Raji (cell line): ENCODE results near the gene CTXND1.

ENCODE experiments used
- POLR2A ChIP-seq: IDR thresholded peaks from 2 replicates; pipeline ENCODE4 v1.6.1; 2011; ENCODE audit warnings: low read depth, low read length, control low read depth; ENCODE audit not compliant: insufficient read depth

Gene CTXND1

DNA sequence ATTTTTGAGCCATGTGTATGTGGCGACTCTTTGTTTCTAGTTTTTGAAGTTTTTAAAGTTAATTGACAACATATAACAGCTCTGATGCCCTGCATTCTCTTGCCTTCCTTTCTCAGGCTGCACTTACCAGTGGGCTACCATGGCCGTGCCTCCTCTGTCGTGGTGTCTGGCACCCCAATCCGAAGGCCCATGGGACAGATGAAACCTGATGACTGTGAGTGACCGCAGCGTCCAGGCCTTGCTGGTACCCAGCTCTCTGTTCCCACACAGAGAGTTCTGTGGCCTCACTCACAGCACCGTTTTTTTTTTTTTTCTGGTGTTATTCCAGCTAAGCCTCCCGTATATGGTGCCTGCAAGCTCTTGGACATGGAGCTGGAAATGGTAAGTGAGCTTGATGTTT, 84.1 kb downstream of the CTXND1 start:
- TF ChIP-seq POLR2A, result no peak

DNA sequence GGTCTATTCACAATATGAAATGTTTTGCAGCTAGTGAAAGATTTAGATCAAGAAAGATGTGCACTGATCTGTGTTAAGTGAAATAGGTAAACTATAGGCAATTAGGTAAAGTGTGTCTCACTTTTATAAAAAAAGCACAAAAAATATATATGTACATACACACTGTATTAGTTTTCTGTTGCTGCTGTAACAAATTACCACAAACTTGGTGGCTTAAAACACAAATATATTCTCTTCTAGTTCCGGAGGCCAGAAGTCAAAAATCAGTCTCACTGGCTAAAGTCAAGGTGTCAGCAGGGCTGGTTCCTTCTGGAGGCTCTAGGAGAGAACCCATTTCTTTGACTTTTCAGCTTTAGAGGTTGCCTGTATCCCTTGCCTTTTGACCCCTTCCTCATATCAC, 88.1 kb downstream of the CTXND1 start:
- TF ChIP-seq POLR2A, result no peak

DNA sequence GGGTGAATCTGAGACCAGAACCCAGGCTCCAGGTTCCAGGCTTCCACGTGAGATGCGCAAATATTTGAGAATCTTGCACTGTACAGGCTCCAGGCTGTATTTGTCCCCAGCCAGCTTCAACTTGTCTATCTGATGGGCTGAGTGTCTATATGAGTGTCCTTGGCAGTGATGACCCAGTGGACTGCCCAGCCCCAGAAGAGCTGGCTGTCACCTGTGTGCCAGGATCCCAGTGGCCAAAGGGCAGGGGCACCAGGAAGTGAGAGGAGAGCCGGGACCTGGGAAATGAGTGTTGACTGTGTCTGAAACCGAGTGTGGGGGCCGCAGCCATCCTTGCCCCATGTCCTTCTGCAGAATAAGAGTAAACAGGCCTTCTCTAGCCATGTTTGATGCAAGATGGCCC, 88.8 kb downstream of the CTXND1 start:
- no peak for TF ChIP-seq POLR2A

DNA sequence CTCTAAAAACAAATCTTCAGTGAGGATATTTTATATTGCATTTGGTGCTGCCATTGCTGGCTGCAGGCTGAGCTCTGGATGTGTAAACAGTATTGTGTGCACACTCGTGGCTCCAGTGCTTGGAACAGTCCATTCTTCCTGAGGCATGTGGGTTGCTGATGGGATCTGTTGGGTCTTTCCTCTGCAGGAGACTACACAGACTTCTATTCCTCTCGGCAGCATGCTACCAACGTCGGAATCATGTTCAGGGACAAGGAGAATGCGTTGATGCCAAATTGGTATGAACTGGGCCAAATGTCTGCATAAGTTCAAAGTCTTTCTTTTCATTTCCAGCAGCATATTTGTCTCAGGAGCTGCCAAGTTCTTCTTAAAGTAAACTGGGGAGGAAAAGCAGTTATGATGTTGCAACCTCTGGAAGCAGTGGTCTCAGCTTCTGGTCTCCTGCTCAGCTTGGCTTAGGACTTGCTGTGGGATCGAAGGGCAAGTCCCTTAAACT, 89.9 kb downstream of the CTXND1 start:
- TF ChIP-seq POLR2A, result no peak

DNA sequence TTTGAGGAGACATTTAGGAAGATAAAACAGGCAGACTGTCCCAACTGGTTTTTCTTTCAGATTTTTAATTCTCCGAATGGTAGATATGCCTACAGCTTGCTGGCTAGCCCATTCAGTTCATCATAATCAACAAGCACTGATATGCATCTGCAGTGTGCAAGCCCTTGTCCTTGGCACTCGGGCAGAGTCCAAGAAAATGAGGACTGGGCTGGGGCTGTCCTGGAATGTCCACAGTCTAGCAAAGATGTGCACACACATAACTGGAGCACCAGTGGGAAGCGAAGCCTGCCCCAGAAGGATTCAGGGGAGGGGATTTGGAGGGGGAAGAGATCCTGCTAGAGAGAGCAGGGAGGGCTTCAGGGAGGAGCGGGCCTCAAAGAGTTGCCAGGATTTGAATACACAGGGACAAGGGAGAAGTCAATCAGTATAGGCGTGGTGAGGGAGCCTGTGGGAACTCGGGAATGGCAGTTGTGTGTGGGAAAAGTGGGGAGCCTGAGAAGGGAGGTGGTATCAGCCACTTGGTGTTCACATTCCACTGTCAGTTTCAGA, 90.5 kb downstream of the CTXND1 start:
- TF ChIP-seq POLR2A, result no peak

DNA sequence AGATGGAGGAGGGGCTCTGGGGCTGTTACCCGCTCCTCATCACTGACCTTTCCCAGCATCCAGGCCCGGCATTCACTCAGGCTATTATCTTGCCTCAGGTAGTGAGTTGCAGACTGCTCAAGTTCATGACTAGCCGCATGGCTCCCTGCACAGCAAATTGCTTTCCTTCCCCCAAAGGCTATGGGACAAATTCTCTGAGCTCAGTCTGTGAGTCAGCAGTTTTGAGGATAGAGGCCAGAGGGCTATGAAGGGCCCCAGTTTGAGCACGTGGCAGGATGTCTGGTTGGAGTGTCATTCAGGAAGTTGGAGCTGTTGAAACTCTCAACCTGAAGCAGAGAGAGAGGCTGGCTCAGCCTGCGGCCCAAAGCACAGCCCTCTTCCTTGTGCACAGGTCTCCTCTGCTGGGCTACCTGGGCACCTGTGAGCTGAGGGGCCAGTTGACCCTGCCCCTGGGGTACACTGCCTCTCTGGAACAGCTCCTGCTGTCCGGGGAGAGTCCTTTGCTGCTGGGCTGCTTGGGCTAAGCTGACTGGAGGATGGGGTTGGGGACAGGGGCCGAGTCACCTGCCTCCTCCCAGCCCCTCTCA, 91.3 kb downstream of the CTXND1 start:
- no peak for TF ChIP-seq POLR2A

DNA sequence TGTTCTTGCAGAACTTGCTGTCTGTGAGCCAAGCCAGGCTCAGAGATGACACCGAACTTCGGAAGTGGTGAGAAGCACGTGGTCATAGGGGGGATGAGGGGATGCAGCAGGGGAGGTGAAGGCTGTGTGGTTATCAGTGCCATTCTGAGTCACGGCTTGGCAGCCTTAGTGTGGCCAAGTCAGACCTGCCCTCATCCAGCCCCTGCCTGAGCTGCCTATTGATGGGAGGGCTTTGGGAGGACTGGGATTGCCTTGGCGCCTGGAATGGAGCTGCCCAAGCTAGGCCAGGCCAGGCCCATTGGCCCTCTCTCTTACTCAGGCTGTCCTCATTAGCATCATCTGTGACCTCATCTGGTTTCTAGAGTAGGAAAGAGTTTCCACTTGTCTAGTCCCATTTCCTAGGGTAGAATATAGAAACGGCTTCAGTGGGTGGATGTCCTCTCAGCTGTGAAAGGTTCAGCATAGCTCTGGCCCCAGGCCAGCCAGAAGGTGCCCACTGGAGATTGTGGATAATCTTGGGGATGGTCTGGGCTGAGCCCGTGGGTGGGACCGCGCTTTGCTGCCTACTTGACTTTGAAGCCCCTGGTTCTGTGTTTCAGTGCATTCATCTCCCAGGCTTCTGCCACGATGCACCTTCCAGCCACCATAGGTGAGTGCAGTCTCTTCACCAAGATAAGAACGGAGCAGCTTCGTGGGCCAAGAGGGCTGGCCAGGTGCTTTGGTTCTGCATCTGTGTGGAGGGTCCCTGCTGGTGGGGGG, 92.0 kb downstream of the CTXND1 start:
- TF ChIP-seq POLR2A, result no peak

DNA sequence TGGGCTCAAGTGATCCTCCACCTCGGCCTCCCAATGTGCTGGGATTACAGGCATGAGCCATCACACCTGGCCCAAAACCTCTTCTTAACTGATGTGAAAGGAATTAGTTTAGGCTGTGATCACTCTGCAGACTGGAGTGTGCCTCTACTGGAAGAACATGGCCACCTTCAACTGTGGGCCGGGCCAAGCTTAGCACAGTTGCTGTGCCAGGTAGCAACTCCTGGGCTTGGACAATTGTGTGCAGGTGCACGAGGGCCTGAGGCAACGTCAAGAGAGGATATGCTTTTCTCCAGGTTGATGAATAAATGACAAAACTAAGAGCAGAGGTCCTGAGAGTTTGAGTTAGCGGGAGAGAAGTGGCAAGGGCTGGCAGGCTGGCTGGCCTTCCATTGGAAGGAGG, 92.7 kb downstream of the CTXND1 start:
- TF ChIP-seq POLR2A, result no peak

DNA sequence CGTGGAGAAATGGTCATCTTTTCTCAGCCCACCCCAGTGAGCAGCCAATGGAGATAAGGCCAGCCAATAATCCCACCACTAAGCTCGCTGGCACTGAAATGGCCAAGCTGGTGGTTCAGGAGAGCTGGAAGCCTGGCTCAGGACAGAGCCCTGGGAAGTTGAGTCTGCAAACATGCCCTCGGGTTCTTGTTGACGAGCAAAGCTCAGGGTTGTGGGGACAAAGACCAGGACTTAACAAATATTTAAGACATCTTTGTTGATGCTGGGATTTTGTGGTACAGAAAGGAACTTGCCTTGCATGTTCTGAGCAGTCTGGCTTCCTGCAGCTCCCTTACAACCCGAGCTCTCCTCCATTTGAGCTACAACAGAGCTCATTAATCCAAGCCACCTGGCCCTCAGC, 94.8 kb downstream of the CTXND1 start:
- no peak for TF ChIP-seq POLR2A

DNA sequence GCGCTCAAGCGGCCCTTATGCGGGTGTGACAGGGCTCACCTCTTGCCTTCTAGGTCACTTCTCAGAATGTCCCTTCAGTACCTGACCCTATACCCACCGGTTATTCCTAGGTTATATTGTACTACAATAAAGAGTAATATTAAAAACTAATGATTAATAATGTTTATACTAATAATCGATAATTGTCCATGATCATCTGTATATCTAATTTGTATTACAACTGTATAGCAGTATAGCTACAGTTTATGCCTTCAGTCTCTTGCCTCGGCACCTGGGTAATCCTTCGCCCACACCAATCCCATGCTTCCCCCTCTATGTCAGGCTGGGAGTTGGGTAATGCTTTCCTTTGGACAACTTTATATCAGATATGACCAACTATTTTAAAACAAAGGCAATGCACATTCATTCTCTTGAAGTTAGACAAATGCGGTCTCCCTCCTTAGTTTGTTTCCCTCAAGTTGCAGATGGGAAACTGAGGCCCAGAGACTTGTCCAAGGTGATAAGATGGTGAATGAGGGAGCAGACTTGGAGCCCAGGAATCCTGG, 95.8 kb downstream of the CTXND1 start:
- no peak for TF ChIP-seq POLR2A

DNA sequence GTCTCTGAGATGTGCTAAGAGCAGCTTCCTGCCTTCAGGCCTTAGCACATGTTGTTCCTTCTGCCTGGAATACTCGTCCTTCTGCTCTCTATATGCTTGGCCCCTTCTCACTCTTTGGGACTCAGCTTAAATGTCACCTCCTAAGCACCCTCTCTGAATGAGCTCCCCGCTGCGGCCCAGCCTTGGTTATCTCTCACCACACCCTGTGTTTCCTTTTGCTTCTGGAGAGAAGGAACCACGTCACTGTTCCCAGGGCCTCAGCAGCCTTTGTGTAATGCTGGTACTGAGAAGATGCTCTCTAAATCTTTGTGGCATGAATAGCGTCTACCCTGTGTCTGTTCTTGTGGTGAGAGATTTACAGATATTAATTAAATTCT, 97.0 kb downstream of the CTXND1 start:
- no peak for TF ChIP-seq POLR2A

DNA sequence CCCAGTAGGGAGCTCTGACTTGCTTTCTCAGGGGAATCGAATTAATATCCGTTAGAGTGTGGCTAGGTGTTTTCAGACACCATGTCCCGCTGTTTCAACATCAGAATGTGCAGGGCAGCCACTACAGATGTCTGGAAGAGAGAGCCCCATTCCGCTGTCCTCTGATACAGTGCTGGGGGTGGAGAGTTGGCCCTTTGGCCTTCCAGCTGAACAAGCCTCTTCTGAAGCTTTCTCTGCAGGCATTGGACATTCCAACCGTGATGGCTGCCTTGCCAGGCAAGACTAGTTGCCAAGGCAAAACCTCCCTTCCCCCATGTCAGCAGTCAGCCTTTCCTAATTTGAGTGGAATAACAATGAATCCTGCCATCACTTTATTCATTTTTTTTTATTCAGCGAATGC, 97.7 kb downstream of the CTXND1 start:
- TF ChIP-seq POLR2A, result no peak

DNA sequence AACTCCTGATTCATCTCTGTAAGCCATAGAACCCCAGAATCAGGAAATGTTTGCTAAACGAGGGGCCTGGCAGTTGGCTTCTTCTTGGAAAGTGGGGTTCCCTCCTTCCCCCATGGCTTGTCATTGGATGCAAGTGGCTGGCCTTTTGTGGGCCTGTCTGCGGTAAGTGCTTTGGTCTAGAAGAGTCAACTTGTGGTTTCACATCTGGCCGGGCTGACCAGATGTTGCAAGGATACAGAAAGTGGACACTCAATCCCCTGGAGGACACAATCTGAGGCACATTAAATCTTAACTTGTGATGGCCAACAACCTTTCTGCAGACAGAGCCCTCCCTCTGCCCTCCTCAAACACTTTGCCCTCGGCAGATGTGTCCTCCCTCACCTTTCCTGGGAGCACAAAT, 98.1 kb downstream of the CTXND1 start:
- no peak for TF ChIP-seq POLR2A

DNA sequence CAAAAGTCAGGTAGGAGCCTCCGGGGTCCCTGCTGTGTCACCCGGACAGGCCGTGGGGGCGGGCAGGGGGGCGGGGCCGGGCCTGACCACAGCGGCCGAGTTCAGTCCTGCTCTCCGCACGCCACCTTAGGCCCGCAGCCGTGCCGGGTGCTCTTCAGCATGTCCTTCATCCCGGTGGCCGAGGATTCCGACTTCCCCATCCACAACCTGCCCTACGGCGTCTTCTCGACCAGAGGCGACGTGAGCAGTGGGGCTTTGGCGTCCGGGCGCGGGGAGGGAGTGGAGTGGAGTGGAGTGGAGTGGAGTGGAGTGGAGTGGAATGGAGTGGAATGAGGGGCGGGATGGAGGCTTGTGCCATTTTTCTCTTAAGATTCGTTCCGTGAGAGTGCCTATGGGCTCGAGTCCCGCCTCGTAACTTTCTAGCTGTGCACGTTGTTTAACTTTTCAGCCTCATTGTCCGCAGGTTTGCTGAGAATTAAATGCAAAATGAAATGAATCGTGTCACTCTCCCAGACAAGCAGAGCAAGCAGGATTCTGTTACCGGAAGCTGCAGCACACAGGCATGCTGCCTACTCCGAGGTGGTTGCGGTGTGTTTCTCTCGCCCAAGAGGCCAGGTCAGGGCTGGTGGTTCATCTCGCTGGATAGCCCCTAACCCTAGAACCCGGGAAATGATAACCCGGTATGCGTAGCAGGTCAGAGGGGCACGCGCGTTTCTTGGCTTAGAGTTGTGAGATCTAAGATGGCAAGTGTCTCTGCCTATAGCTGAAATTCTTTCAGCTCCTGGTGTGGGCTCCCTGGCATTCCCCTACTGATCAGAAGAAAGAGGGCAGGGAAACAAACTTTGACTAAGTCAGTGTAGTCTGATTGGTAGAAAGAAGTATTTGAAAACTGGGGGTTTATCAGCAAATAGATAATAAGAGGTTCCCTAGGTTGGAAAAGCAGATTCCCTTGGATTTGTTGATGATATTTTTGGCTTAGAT, 98.8 kb downstream of the CTXND1 start, which contains the start of gene FAH:
FAH (plus strand) TSS at position 104 of the 981 bp plus-strand sequence; CDS start at position 160, 56 bp downstream.
- TF ChIP-seq POLR2A, result no peak
